GM12864 (cell line): Measurements from ENCODE around the gene RLN3.

ENCODE experiments used
- DNase-seq: peaks from one replicate; pipeline ENCODE4 v3.0.0-alpha.2; 2011; ENCODE audit warnings: low read depth
- H3K4me3 ChIP-seq: 2 replicates; pipeline ENCODE4 v1.5.1; 2011; ENCODE audit warnings: mild to moderate bottlenecking, low read depth, low read length, control low read depth
- CTCF ChIP-seq: IDR thresholded peaks from 2 replicates; pipeline ENCODE4 v1.5.1; 2011; ENCODE audit warnings: low read depth, mild to moderate bottlenecking, moderate library complexity, low read length, control low read depth, inconsistent platforms; ENCODE audit errors: missing control alignments

The RLN3 gene

DNA sequence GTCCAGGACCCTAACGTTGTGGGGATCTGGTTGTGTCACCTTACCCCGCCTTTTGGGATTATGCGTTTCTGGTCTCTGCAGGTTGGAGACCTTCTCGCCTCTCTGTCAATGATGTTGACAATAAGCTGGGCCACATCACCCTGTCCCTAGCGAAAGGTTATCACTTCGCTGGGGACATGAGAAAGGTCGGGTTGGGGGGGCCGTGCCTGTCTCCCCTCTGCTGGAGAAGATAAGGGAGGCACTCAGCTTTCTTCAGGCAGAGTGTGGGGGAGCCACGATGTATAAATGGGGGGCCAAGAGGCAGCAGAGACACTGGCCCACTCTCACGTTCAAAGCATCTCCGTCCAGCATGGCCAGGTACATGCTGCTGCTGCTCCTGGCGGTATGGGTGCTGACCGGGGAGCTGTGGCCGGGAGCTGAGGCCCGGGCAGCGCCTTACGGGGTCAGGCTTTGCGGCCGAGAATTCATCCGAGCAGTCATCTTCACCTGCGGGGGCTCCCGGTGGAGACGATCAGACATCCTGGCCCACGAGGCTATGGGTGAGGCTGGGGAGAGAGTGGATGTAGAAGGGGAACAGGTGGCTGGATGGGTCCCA is at the start of gene RLN3:
TSS of gene RLN3 (plus strand) at position 293 of the 595 bp plus-strand sequence. CDS start at position 350, 57 bp downstream.
- no peak for TF ChIP-seq CTCF

DNA sequence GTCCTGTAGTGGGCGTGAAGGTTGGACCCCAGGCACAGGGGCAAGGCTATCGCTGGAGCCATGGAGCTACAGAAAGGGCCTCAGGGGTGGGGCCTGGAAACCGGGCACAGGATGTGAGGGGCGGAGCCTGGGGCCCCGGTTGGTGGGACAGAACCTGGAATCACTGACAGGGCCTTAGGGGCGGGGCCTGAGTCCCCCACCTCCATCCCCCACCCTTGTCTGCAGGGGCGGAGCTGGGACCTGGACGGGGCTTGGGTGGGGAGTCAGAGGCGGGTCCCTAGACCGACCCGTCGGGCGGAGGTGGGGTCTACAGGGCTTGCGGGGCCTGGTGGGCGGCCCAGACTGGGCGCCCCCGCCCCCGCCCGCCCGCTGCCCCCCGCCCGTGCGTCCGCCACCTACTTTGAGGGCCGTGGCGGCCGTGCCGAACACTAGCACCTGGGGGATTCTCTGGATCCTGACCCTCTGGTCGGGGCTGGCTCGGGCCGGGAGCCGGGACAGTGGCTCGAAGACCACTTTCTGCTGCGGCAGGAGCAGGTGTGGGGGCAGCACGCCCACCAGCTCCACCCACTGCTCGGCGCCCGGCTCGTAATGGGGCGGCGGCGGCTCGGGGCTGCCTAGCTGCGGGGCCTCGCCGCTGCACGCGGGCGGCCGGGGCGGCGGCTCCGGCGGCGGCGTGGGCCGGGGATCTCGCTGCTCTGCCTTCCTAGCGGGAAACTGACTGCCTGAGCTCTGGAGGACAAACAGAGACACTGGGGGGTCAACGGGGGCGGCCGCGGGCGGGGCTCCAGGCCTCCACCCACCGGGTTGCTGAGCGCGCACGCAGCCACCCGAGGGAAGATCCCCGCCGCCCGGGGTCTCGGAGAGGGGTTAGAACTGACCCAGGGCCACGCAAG is 49.4 kb upstream of the RLN3 start:
- no peak overlapping the region for H3K4me3 ChIP-seq
- no peak for TF ChIP-seq CTCF
- DNase-seq, result no peak

More for the DNA sequence above, at the start of gene RLN3:
- H3K4me3 ChIP-seq, result no peak within 1 kb of the TSS
- no peak for DNase-seq

DNA sequence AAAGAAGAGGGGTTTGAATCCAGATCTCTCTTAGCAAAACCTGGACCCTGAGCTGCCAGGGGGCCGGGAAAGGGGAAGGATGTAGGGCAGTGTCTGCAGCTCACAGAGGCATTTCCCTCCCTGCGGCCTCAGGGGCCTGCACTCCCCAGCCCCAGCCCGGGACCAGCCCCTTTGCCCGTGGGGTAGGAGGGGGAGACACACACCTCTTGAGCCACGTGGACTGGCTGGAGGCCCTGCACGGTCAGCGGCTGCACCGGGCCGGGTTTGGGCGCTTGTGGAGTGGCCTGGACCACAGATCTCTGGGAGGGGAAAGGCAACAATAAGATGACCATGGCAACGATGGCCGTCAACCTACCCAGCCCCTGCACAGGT is 48.7 kb upstream of the RLN3 start:
- DNase-seq, result no peak
- TF ChIP-seq CTCF, result no peak
- no peak overlapping the region for H3K4me3 ChIP-seq

- no peak for DNase-seq
- H3K4me3 ChIP-seq, result no peak overlapping the region
- TF ChIP-seq CTCF, result no peak
Measured at GRCh38 chr19:13979686-13980085, 48.3 kb upstream of the RLN3 start.

- no peak for DNase-seq
- no peak overlapping the region for H3K4me3 ChIP-seq
- no peak for TF ChIP-seq CTCF
Measured at GRCh38 chr19:13980340-13980739, 47.6 kb upstream of the RLN3 start.

DNA sequence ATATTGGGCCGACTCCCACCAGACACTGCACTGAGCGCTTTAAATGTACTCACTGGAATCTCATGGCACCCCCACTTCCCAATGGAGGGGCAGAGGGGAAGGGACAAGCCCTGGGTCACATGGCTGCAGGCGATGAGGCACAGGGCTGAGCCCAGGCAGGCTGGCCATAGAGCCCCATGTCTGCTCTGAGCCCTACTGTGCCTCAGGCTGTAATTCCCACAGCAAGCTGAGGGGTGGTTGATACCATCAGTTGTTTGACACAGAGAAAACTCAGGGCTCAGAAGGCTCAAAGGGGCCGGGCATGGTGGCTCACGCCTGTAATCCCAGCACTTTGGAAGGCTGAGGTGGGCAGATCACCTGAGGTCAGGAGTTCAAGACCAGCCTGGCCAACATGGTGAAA is 46.9 kb upstream of the RLN3 start:
- H3K4me3 ChIP-seq, result no peak overlapping the region
- TF ChIP-seq CTCF, result no peak
- no peak for DNase-seq

- H3K4me3 ChIP-seq, result no peak overlapping the region
- TF ChIP-seq CTCF, result no peak
- DNase-seq, result no peak
Measured at GRCh38 chr19:13981467-13981866, 46.5 kb upstream of the RLN3 start.
